ENCODE measurements around the gene ING4. TPM values are rescaled to one million over a fixed set of nuclear protein-coding genes. Genes with fewer than 3 reads are reported as not detected.
A peak's percentile ranks its signal among the peaks of the same experiment; 100 is the strongest.
"Not testable (repeated sequence)": the region's sequence is repeated elsewhere in the genome, so short reads cannot be mapped to it uniquely, and the experiment has no call there.

Gene ING4
- 10 to 100 TPM; 14.9 to 17.6 TPM for total RNA-seq

- ATAC-seq, result peak; percentile 98
These were observed at the start of gene ING4 for GRCh38 chr12:6662906-6663742. Gene ING4, minus strand, starts transcription at chr12:6663119. Its CDS starts 18 bp downstream, at chr12:6663101.

GRCh38 chr12:6708960-6709394 is 46.1 kb upstream of the ING4 start:
- Mint-ChIP-seq H3K4me1 (peaks cover 10% of the 10 kb centered on the region), H3K27ac (peak overlapping the region; percentile 81), H3K27me3 (peaks cover 12% of the 10 kb centered on the region), H3K36me3 (ENCODE audit: low read depth) (no peaks in the 10 kb centered on the region), H3K9me3 (ENCODE audit: low read depth) (no peaks in the 10 kb centered on the region), H3K4me3 (peak overlapping the region; percentile 20)
- CTCF ChIA-PET, result interaction anchor here (0.6 to 1.9 kb wide), 6 partner anchors 9 to 332 kb away, joined by 3 to 5 read pairs (median 3); no protein-coding TSS in a partner anchor
- POLR2A ChIA-PET, result interaction anchor here (0.6 to 1.8 kb wide), 6 partner anchors 14 to 143 kb away, joined by 3 to 10 read pairs (median 4); partner anchors contain the start of genes COPS7A, GPR162, USP5 and ZNF384
- ATAC-seq, result peak; percentile 82
- DNase-seq, result peak; percentile 62
- intact Hi-C loops (cut with DNase I, micrococcal nuclease), result no loop called here

More at GRCh38 chr12:6662906-6663742, at the start of gene ING4:
- CTCF ChIA-PET, result interaction anchor here (0.7 to 2.8 kb wide), 8 partner anchors 21 to 210 kb away, joined by 3 to 15 read pairs (median 4); partner anchors contain the start of genes SPSB2, USP5 and ZNF384
- Mint-ChIP-seq H3K4me3 (peak within 1 kb of the TSS; percentile 84), H3K9me3 (ENCODE audit: low read depth) (peaks cover 2% of the 10 kb centered on the region), H3K4me1 (peaks cover 24% of the 10 kb centered on the region), H3K27ac (peak within 1 kb of the TSS; percentile 91), H3K36me3 (ENCODE audit: low read depth) (peaks cover 27% of the 10 kb centered on the region), H3K27me3 (no peaks in the 10 kb centered on the region)
- intact Hi-C loops (cut with DNase I, micrococcal nuclease), result loop anchor here (1.0 to 2.0 kb wide), 15 partner anchors 21 to 1363 kb away; partner anchors contain the start of genes COPS7A (in 2 of the 2), USP5 (in 2 of the 2), ZNF384 (in 2 of the 2) and CHD4 (in 1 of the 2)
- DNase-seq, result peak; percentile 98
- POLR2A ChIA-PET, result interaction anchor here (0.6 to 0.9 kb wide), 2 partner anchors 12 to 26 kb away, joined by 3 read pairs; no protein-coding TSS in a partner anchor

GRCh38 chr12:6708351-6708750 is 45.4 kb upstream of the ING4 start:
- not testable (repeated sequence) for H3K9me3 Mint-ChIP-seq (ENCODE audit: low read depth)
- ChIA-PET CTCF (interaction anchor here (1.1 to 1.9 kb wide), 2 partner anchors 88 to 147 kb away, joined by 3 to 5 read pairs; no protein-coding TSS in a partner anchor), POLR2A (interaction anchor here (1.3 to 1.8 kb wide), 3 partner anchors 19 to 144 kb away, joined by 3 to 7 read pairs (median 3); partner anchors contain the start of genes GPR162, USP5 and ZNF384)

DNA sequence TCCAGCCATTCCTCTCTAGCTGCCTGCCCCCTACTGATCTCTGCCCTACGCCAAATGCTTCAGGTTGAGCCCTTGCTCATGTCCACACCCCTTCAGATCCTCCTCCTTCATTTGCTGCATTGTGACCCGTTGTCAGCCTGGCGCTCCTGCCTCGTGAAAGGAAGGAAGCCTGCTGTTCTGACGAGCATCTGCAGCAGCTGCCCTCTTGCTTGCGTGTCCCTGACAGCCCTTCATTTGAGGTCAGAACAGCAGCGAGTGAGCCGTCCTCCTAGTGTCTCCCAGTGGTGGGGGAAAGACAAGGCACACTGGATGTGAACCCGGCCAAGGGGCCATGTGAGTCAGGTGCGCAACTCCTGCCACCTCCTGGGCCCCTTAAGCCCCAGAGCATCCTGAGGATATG is 40.7 kb upstream of the ING4 start:
- DNase-seq (peak; percentile 30), ATAC-seq (peak; percentile 23)
- CTCF ChIA-PET, result no interaction called here
- H3K27ac Mint-ChIP-seq, result no peak overlapping the region
- no peak overlapping the region for H3K4me3 Mint-ChIP-seq
- intact Hi-C loops (cut with DNase I, micrococcal nuclease), result no loop called here
- H3K9me3 Mint-ChIP-seq (ENCODE audit: low read depth), result no peaks in the 10 kb centered on the region
- H3K4me1 Mint-ChIP-seq, result peaks cover 12% of the 10 kb centered on the region
- POLR2A ChIA-PET, result no interaction called here
- H3K36me3 Mint-ChIP-seq (ENCODE audit: low read depth), result no peaks in the 10 kb centered on the region
- H3K27me3 Mint-ChIP-seq, result peaks cover 44% of the 10 kb centered on the region

More at GRCh38 chr12:6708351-6708750, 45.4 kb upstream of the ING4 start:
- H3K4me3 Mint-ChIP-seq; ATAC-seq; H3K4me1 Mint-ChIP-seq; DNase-seq; H3K36me3 Mint-ChIP-seq (ENCODE audit: low read depth); intact Hi-C loops (cut with DNase I, micrococcal nuclease); H3K27ac Mint-ChIP-seq: not testable (repeated sequence)
- H3K27me3 Mint-ChIP-seq, result peaks cover 15% of the 10 kb centered on the region

DNA sequence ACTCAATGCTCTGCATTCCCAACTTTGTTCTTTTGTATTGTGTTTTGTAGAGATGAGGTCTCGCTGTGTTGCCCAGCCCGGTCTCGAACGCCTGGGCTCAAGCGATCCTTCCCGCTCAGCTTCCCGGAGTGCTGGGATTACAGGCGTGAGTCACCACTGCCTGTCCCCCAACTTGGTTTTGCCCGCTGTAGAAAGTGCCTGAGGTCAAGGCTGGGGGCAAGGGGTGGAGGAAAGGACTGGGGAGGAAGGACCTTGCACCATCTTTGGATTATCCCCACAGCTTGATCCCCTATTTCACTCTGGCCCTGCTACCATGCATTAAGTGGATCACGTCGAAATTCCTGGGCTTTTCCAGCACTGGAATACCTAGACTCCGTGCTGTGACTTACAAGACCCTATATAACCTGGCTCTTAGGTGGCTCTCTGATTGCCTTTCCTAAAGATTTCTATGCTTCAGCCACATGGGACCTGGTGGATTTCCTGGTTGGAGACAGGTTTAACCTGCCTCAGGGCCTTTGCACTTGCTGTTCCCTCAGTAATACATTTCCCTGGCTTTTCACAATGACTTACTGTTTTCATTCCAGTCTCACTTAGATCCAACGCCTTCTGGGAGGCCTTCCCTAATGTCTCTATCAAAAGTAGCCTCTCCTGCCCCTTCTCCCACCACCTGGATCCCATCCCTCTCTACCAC is 38.3 kb upstream of the ING4 start:
- H3K9me3 Mint-ChIP-seq (ENCODE audit: low read depth), result no peaks in the 10 kb centered on the region
- ATAC-seq, result no peak
- no peaks in the 10 kb centered on the region for H3K36me3 Mint-ChIP-seq (ENCODE audit: low read depth)
- intact Hi-C loops (cut with DNase I, micrococcal nuclease), result no loop called here
- H3K27me3 Mint-ChIP-seq, result peaks cover 47% of the 10 kb centered on the region
- H3K27ac Mint-ChIP-seq, result no peak overlapping the region
- H3K4me3 Mint-ChIP-seq, result peak overlapping the region; percentile 58
- CTCF ChIA-PET, result interaction anchor here (0.8 kb wide), 1 partner anchor 443 kb away, joined by 3 read pairs; no protein-coding TSS in a partner anchor
- peaks cover 10% of the 10 kb centered on the region for H3K4me1 Mint-ChIP-seq
- POLR2A ChIA-PET, result no interaction called here
- no peak for DNase-seq

GRCh38 chr12:6700646-6701051 is 37.7 kb upstream of the ING4 start, which contains the start of gene PIANP:
Gene PIANP, minus strand, starts transcription at chr12:6700815. Its CDS starts 2,754 bp downstream, at chr12:6698061.
- ChIA-PET CTCF (no interaction called here), POLR2A (interaction anchor here (0.6 kb wide), 1 partner anchor 84 kb away, joined by 3 read pairs; no protein-coding TSS in a partner anchor)
- H3K9me3 Mint-ChIP-seq (ENCODE audit: low read depth), result no peaks in the 10 kb centered on the region
- no peaks in the 10 kb centered on the region for H3K36me3 Mint-ChIP-seq (ENCODE audit: low read depth)
- intact Hi-C loops (cut with DNase I, micrococcal nuclease), result no loop called here
- no peak within 1 kb of the TSS for H3K27ac Mint-ChIP-seq
- DNase-seq, result peak; percentile 72
- H3K4me1 Mint-ChIP-seq, result peaks cover 10% of the 10 kb centered on the region
- ATAC-seq, result peak; percentile 82
- H3K27me3 Mint-ChIP-seq, result peaks cover 47% of the 10 kb centered on the region
- H3K4me3 Mint-ChIP-seq, result peak within 1 kb of the TSS; percentile 58

GRCh38 chr12:6699989-6700645 is 37.2 kb upstream of the ING4 start:
- H3K4me1 Mint-ChIP-seq, result peaks cover 10% of the 10 kb centered on the region
- POLR2A ChIA-PET, result interaction anchor here (0.6 to 0.9 kb wide), 2 partner anchors 11 to 85 kb away, joined by 3 to 5 read pairs; partner anchors contain the start of gene ZNF384
- peak; percentile 45 for DNase-seq
- H3K27ac Mint-ChIP-seq, result no peak overlapping the region
- H3K27me3 Mint-ChIP-seq, result peaks cover 44% of the 10 kb centered on the region
- ATAC-seq, result peak; percentile 45
- intact Hi-C loops (cut with DNase I, micrococcal nuclease), result no loop called here
- no peaks in the 10 kb centered on the region for H3K9me3 Mint-ChIP-seq (ENCODE audit: low read depth)
- no peaks in the 10 kb centered on the region for H3K36me3 Mint-ChIP-seq (ENCODE audit: low read depth)
- peak overlapping the region; percentile 52 for H3K4me3 Mint-ChIP-seq
- CTCF ChIA-PET, result interaction anchor here (0.5 to 1.0 kb wide), 7 partner anchors 9 to 370 kb away, joined by 3 to 4 read pairs (median 3); no protein-coding TSS in a partner anchor

DNA sequence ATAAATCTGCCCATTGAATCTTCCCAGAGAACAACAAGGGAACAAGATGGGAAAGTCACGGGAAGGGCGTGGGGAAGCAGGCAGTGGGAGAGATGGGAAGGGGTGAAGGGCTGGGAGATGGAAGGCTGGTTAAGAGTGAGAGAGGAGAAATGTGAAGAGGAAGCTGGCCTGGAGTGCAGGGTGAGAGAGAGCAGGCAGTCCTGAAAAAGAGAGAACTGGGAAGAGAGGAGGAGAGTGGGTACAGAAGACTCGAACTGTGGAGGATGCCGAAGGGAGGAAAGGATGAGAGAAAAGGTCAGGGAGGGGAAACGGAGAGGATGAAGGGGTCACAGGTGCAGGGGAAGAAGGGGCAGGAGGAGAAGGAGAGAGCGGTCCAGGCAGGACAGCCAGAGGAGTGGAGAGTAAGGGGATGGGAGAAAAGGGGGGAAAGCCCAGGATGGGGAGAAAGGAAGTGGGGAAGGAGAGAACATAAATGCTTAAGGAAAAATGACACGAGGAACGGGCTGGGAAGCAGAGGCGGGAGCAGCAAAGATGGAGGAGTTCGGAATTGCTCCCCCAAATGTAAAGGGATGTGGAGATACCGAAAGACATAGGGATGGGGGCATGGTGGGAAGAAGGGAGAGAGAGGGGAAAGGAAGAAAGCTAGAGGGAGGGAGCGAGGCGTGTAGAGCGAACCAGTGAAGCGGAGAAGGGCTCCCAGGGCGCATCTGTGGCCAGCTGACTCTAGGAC is 36.5 kb upstream of the ING4 start:
- intact Hi-C loops (cut with DNase I, micrococcal nuclease), result no loop called here
- ATAC-seq (no peak), DNase-seq (no peak)
- H3K27me3 Mint-ChIP-seq, result peaks cover 41% of the 10 kb centered on the region
- peaks cover 10% of the 10 kb centered on the region for H3K4me1 Mint-ChIP-seq
- CTCF ChIA-PET, result interaction anchor here (0.6 to 1.3 kb wide), 7 partner anchors 10 to 369 kb away, joined by 3 to 6 read pairs (median 3); partner anchors contain the start of gene ZNF384
- POLR2A ChIA-PET, result interaction anchor here (0.9 kb wide), 1 partner anchor 10 kb away, joined by 5 read pairs; the partner anchor contains the start of gene ZNF384
- H3K9me3 Mint-ChIP-seq (ENCODE audit: low read depth), result no peaks in the 10 kb centered on the region
- H3K27ac Mint-ChIP-seq, result no peak overlapping the region
- no peaks in the 10 kb centered on the region for H3K36me3 Mint-ChIP-seq (ENCODE audit: low read depth)
- H3K4me3 Mint-ChIP-seq, result peak overlapping the region; percentile 52

DNA sequence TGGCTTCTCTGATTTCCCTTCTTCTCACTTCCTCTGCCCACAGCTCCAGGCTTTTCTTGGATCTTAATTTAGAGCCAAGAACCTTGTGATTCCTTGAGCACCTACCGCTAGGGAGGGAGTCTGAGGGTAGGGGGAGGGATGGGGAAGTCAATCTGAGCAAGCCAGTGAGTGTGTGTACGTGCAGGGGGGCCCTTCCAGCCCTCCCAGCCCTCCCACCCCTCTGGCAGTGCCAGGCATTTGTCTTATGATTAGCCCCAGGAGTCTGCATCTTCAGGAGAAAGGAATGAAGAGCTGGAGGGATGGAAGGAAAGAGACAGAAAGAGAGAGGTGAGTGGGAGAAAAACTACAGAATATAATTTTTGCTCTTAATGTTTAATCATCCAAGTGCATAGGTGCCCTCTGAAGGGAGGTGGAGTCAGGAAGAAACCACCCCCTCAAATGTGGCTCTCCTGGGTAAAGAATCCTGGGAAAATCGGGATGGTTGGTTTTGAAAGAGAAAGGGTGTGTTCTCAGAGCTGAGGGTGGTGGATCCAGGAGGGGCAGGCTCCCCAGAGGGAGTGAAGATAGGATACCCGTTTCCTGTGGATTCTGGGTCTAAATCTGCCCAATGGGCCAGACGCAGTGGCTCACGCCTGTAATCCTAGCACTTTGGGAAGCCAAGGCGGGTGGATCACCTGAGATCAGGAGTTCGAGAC is 35.6 kb upstream of the ING4 start:
- ChIA-PET POLR2A (interaction anchor here (0.7 kb wide), 1 partner anchor 254 kb away, joined by 3 read pairs; no protein-coding TSS in a partner anchor), CTCF (interaction anchor here (0.6 to 1.3 kb wide), 2 partner anchors 9 to 138 kb away, joined by 3 to 6 read pairs; partner anchors contain the start of gene ZNF384)
- intact Hi-C loops (cut with DNase I, micrococcal nuclease), result loop anchor here in 1 of 2 experiments (1.0 kb wide), 1 partner anchor 81 kb away; no protein-coding TSS in a partner anchor
- Mint-ChIP-seq H3K27me3 (peaks cover 34% of the 10 kb centered on the region), H3K4me1 (peaks cover 10% of the 10 kb centered on the region), H3K4me3 (no peak overlapping the region), H3K27ac (no peak overlapping the region), H3K9me3 (ENCODE audit: low read depth) (no peaks in the 10 kb centered on the region), H3K36me3 (ENCODE audit: low read depth) (no peaks in the 10 kb centered on the region)
- ATAC-seq, result no peak
- DNase-seq, result no peak

Data from activated CD4-positive, alpha-beta T cell treated with anti-CD3 and anti-CD28 coated beads for 36 hours (primary cell).